NK-92 treated with Interleukin-12 subunit alpha and Interleukin-12 subunit beta, amount 100 ng/mL, for 24 hours (cell line): Measurements from ENCODE around the gene PDCD1LG2.

ENCODE experiments used
- DNase-seq: peaks from one replicate; lab custom pipeline; 2025; lab: John Stamatoyannopoulos, UW

PDCD1LG2 gene

DNA sequence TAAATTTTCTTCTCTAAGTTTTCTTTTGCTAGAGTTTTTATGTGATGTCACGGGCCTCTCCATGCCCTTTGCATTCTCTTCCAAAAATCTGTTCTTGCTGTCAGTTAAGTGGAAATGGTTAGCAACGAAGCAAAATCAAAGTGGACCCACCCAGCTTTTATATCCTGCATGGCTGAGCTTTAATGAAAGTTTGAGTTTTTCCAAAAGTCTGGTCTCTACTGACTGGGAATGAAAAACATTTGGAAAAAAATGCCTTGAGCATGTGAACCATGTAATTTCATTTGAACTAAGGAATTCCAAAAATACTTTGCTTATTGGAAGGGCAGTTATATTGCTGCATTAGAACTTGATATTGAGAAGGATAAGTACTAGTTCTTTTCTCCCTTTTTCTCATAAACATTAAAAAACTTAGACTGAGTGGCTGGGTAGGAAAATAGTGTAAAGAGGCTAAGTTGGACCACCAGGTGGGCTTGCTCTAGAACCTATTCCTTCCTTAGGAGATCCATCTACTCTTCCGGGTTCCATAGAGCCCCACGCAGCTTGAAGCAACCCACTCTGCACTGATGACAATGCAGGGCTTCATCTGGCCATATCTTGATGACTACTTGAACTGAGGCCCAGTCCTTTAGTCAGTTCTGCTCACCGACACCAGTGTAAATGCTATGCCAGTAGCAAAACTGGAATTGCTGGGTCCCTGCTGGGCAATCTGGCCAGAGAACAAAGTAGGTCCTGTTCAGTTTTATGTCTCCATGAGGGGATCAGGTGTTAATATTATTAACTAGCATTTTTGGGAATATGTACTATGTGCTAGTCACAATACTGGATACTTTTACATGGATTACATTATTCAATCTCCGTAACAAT is 101.2 kb downstream of the PDCD1LG2 start:
- no peak for DNase-seq

- no peak for DNase-seq
Observed at GRCh38 chr9:5612185-5612530, 101.8 kb downstream of the PDCD1LG2 start.

GRCh38 chr9:5614192-5614591 is 103.9 kb downstream of the PDCD1LG2 start:
- no peak for DNase-seq

GRCh38 chr9:5614985-5615384 is 104.7 kb downstream of the PDCD1LG2 start:
- DNase-seq: no peak

DNA sequence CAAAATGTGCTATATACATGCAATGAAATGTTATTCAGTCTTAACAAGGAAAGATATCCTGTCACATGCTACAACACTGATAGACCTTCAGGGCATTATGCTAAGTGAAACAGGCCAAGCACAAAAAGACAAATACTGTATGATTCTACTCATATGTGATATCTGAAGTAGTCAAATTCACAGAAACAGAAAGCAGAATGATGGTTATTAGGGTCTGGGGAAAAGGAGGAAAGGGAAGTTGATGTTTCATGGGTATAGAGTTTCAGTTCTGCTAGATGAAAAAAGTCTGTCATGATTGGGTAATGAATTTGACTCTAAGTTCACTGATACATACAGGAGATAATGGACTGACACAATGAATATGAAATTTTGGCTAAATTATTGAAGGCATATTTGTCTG is 107.4 kb downstream of the PDCD1LG2 start:
- no peak for DNase-seq

DNA sequence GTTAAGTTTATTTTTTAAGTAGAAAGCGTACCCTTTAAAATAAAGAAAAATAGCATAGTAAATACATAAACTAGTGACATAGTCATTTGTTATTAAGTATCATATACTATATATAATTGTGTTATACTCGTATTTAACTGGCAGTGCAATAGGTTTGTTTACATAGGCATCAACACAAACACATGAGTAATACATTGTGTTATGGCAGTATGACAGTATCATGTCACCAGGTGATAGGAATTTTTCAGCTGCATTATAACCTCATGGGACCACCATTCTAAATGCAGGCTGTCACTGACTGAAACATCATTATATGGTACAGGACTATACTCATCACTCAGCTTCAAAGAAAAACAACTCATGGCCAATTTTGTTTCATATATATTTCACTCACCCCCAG is 110.2 kb downstream of the PDCD1LG2 start:
- no peak for DNase-seq
